IPS DF 19.7 (cell line): ENCODE measurements around the gene CCNA2.

Experiments
- DNase-seq: peaks from one replicate; pipeline ENCODE4 v3.0.0-alpha.2; 2013; ENCODE audit warnings: low read depth, low spot score

The CCNA2 gene

DNA sequence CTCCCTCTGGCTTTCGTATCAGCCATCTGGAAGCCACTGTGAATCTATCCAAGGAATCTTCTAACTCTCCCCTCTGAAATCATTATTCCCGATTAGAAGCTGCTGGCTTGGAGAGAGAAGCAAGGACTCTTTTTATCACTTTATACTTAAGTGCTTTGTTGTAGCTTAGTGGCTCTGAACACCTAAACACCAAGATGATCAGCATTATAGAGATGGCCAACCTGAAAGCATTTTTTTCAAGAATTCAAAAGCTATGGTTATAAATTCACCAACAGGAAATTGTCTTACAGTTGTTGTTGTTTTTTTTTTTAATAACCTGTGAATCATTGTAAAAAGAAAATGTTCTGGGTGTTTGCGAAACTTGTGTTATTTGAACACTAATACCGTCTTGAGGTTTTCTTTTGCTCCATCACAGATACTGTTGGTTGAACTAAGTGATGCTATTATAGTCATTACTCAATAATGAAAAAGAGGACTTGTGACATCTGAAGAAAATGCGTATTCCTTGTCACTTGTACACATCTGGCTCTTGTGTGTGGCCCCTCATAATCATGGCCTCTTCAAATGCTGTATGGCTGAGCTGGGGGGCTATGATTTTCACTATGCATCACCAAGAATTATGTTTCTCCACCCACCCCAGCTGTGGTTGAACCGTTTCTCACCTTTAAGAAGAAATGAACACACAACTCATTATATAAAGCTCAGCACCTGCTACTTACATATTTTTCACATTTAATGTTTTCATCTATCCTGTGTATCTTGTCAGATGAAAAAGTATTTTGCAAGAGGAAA lies 46.9 kb downstream of the CCNA2 start:
- no peak for DNase-seq

DNA sequence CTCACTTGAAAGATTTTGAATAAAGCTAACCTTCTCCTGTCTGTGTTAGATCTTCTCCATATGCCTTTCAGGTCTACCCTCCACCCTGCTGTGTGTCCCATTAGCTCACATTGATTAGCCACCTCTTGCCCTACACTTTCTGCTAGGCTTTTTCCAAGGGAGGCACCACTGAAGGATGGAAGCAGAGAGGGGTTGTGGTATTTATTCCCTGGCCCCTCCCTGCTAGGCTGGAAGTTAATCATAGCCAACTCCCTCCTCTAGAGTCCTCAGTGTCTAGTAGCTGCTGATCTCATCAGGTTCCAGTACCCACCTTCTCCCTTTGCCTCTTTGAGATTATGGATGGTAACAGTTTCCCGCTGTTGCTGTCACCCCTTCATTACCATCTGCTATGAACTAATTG lies 49.8 kb downstream of the CCNA2 start:
- DNase-seq, result no peak

GRCh38 chr4:121771869-121772268 lies 51.8 kb downstream of the CCNA2 start:
- DNase-seq, result no peak

DNA sequence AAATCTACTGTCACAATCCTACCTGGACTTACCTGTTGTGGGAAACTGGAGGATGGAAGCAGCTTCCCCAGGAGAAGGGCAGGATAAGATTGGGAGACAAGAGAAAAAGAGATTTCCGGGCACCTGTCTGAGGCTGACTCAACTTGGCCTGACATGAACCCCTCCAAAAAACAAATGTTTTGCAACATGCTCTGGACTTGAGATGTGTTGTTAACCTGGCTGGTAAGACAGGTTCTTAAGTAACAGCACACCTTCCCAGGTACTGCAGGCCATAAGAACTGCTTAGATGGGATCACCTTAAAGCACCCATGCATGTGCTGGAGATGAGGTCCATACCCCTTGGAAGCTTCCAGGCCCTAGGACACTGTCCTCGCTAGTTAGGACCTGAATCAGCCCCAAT lies 54.3 kb downstream of the CCNA2 start:
- no peak for DNase-seq

- DNase-seq, result no peak
Measured at GRCh38 chr4:121767166-121767565, 56.5 kb downstream of the CCNA2 start.
